Measurements from ENCODE around the gene TNRC6B.
A peak's percentile ranks its signal among the peaks of the same experiment; 100 is the strongest.
"Not testable (repeated sequence)": the region's sequence is repeated elsewhere in the genome, so short reads cannot be mapped to it uniquely, and the experiment has no call there.

TNRC6B gene, protein sequence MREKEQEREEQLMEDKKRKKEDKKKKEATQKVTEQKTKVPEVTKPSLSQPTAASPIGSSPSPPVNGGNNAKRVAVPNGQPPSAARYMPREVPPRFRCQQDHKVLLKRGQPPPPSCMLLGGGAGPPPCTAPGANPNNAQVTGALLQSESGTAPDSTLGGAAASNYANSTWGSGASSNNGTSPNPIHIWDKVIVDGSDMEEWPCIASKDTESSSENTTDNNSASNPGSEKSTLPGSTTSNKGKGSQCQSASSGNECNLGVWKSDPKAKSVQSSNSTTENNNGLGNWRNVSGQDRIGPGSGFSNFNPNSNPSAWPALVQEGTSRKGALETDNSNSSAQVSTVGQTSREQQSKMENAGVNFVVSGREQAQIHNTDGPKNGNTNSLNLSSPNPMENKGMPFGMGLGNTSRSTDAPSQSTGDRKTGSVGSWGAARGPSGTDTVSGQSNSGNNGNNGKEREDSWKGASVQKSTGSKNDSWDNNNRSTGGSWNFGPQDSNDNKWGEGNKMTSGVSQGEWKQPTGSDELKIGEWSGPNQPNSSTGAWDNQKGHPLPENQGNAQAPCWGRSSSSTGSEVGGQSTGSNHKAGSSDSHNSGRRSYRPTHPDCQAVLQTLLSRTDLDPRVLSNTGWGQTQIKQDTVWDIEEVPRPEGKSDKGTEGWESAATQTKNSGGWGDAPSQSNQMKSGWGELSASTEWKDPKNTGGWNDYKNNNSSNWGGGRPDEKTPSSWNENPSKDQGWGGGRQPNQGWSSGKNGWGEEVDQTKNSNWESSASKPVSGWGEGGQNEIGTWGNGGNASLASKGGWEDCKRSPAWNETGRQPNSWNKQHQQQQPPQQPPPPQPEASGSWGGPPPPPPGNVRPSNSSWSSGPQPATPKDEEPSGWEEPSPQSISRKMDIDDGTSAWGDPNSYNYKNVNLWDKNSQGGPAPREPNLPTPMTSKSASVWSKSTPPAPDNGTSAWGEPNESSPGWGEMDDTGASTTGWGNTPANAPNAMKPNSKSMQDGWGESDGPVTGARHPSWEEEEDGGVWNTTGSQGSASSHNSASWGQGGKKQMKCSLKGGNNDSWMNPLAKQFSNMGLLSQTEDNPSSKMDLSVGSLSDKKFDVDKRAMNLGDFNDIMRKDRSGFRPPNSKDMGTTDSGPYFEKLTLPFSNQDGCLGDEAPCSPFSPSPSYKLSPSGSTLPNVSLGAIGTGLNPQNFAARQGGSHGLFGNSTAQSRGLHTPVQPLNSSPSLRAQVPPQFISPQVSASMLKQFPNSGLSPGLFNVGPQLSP (N-terminal part only)

DNA sequence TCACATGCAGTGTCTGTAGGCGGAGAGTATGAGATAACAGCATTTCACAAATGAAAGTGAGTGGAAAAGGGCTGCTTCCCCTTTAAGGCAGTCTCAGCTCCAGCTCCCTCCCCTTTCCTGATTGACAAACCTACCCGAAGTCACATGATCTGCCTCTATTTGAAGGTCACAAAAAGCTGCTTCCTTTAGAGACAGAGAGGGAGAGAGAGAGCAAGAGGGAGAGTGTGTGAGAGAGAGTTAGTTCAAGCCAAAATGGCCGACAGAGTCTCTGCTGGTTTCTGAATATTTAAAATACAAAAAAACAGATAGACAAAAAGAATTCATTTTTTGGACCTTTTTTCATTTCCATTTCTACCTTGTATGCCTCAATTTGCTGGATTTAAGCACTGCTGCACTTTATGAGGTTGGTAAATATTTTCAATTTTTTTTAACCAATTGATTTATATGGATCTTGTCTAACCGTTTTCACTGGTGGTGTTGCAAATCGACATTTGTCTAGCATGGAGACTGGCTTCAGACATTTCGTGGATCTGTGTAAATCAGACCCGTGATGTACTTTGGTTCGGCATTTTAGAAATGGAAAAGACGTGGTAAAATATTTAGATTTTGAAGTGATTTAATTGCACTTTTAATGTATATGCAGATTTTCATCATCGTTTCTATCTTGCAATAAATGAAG, at the start of gene TNRC6B:
Gene TNRC6B (plus strand): TSS at position 188 of the 679 bp plus-strand sequence. CDS start 211 bp downstream, at position 399.
- peak; percentile 42 for DNase-seq (ENCODE audit: low read depth)

DNA sequence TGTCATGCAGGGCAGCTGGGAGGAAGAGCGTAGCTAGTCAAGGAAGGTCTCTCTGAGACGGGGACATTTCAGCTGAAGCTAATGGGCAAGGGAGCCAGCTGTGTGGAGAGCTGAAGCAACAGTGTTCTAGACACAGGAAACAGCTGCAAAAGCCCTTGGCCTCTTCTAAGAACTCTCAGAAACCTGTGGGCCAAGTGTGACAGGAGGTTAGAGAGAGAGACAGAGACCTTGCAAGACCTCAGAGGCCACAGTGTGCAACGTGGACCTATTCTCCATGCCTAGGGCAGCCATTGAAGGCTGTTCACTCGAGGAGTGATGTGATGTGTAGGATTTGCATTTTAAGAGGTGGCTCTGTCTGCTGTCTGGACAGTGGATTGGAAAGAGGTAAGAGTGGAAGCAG, 48.7 kb upstream of the TNRC6B start:
- DNase-seq (ENCODE audit: low read depth): no peak

DNA sequence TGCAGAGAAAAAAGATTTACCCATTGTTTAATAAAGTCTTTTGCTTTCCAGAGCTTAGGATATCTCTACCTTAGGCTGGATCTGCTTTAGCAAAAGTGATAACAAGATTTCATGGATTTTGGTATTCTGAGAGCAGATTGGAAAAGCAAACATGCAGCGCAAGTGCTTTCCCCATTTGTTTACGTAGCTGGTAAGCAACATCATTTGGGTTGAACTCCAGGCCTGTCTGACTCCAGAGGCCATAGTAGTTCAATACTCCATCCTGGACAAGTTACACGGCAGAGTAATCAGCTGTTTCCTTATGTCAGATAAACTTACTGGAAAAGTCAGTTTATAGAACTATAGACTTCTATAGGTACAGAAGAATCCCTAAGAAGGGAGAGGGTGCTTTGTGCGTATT, 40.6 kb upstream of the TNRC6B start:
- DNase-seq (ENCODE audit: low read depth): no peak

DNA sequence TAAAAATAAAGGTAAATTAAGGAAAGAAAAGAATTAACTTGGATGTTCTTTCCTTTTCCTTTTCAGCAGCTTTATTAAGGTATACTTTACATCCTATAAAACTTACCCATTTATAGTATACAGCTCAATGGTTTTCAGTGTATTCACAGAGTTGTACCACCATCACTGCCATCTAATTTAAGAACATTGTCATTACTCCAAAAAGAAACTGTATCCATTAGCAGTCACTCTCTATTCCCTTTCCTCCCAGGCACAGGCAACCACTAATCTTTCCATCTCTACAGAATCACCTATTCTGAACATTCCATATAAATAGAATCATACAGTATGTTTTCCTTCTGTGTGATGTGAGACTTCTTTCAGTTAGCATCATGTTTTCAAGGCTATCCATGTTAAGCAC, 38.9 kb upstream of the TNRC6B start:
- no peak for DNase-seq (ENCODE audit: low read depth)

DNA sequence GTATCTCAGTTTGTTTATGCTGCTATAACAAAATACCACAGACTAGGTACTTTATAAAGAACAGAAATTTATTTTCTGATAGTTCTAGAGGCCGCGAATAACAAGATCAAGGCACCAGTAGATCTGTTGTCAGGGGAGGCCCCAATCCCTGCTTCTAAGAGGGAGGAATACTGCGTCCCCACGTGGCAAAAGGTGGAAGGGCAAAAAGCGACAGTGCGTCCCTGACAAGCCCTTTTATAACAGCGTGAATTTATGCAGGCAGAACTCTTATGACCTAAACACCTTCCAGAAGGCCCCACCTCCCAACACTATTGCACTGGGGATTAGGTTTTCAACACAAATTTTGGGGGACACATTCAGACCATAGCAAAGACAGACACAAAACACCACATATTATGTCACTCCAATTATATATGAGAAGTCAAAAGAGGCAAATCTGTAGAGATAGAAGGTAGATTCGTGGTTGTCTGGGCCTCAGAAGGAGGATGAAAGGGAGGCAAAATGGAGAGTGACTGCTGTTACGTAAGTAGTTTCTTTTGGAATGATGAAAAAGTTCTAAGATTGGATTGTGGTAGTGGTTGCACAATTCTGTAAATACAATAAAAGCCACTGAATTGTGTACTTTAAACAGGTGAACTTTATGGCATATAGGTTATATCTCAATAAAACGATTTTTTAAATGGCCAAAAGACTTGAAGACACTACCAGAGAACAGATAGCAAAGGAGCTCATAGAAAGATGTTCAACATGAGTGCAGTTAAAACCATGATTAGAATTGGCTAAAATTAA, 30.1 kb upstream of the TNRC6B start:
- no peak for DNase-seq (ENCODE audit: low read depth)

DNA sequence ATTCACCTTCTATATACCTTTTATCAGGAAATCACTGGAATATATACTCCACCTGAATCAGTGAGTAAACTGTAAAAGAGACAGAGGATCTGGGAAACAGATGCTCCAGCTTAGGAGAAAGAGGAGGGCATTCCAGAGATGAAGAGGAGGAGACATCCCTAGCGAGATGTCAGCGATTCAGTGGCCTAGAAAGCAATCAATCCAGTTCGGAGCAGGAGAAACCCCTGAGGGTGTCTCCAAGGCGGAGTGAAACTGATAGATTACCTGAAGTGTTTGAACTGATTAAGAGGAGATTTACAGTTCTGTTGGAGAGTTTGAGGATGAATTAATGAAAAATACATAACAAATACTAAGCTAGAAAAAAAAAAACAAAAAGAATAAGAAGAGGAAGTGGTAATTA, 24.5 kb upstream of the TNRC6B start:
- no peak for DNase-seq (ENCODE audit: low read depth)

DNA sequence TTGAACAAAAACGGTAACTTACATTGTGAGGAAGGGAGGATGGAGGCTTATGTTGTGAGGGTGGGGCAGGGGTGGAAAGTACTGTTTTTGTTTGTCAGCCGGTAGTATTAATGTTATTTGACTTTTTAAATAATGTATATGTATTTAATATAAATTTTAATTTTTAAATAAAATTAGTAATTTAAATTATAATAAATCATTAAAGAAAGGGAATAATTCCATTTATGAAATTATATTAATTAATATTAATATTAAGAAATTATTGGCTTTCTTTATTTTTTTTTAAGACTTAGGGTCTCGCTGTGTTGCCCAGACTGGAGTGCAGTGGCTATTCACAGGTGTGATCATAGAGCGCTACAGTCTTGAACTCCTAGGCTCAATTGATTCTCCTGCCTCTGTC, 24.0 kb upstream of the TNRC6B start:
- DNase-seq (ENCODE audit: low read depth): no peak

DNA sequence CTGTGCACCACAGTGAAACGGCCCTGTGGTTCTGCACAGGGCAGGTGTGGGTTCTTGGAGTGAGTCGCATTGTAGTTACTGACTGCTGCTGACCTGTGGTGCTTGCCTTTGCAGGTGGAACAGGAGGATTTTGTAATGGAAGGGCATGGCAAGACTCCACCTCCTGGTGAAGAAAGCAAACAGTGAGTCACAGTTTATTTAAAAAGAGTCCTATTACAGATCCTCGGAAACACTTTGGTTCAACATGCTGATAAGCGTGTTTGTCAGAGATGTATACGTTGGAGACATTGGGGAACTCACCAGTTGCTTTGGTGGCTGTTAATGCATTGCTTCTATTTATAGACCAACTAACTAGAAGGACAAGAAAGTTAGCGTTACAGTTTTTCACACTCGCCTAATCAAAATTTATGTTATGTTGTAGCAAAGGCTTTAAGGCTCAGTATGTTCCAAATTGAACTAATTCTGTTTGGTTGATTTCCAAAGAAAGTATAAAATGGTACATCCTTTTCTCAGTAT, 21.7 kb upstream of the TNRC6B start:
- no peak for DNase-seq (ENCODE audit: low read depth)

DNA sequence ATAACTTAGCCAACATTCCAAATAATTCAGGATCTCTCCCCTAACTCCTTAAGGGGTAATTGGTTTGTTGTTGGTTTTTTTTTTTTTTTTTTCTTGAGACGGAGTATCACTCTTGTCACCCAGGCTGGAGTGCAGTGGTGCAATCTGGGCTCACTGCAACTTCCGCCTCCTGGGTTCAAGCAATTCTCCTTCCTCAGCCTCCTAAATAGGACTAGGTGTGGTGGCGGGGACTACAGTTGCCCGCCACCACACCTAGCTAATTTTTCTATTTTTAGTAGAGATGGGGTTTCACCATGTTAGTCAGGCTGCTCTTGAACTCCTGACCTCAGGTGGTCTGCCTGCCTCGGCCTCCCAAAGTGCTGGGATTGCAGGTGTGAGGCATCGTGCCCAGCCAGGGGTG, 21.0 kb upstream of the TNRC6B start:
- DNase-seq (ENCODE audit: low read depth): not testable (repeated sequence)

DNA sequence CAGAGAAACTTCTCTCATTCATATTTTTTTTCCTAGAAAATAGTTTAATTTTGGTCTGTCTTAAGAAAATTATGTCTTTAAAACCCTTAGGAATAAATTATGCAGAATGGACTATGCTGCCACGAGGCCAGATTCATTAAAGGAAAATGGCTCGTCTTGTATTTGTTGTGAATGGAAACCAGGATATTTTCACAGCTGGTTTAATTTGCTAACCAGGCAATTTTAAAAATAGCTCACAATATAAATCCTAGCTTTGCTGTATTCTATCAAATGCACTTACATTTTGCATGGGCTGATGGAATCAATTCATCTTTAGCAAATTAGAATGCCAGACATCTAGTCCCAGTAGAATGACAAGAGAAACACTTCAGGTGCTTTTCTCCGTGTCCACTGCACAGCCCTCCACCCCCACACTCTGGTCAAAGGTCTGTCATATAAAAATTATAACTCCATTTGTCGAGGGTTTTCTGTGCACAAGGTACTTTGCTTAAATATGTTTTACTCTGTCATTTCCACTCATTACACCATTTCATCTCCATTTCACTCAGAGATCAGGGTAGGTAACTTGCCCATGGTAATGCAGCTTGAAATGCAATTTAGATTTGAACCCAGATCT, 20.3 kb upstream of the TNRC6B start:
- DNase-seq (ENCODE audit: low read depth): no peak

DNA sequence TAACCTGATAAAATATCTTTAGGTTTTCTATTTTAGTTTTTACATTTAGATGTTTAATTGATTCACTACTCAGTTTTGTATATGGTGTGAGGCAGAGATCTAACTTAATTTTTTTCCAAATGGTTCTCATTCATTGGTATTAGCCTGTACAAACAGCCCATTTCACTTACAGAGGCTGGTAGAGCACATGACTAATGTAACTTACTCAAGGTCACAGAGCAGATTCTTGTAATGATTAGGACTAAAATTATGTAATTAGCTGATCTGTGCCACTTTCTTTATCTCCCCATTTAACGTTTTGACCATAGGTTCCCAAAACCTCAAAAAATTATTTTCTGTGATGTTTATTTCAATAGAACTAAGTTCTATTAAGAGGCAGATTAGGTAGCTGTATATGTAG, 16.5 kb upstream of the TNRC6B start:
- DNase-seq (ENCODE audit: low read depth): no peak

DNA sequence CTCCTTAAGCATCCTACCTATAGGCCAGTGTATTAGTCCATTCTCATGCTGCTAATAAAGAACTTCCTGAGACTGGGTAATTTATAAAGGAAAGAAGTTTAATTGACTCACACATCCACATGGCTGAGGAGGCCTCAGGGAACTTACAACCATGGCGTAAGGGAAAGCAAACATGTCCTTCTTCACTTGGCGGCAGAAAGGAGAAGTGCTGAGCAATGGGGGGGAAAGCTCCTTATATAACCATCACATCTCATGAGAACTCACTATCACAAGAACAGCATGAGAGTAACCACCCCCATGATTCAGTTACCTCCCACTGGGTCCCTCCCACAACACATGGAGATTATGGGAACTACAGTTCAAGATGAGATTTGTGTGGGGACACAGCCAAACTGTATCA, 12.2 kb upstream of the TNRC6B start:
- not testable (repeated sequence) for DNase-seq (ENCODE audit: low read depth)

DNA sequence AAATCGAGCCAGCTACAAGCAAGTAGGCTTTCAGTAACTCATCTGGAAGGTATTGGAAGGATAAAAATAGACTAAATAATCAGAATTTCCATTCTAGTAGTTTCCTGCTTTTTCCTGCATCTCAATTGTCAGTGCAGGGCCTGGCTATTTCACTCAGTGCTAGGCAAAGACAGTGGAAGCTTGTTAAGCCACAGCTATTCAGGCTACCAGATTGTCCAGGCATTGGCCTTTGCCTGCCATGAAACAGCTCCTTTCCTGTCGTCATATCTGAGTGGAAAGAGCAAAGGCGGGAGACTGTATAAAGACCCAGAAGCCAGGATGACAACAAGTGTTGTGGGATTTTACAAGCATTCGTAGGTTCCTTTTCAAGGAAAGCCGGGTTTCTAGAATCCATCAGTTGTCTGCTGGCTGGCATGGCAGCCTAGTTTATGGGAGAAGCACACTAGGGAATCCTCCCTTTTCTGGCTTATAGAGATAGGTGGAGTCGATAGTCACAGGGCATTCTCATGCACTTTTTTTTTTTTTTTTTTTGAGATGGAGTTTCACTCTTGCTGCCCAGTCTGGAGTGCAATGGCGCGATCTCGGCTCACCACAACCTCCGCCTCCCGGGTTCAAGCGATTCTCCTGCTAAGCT, 2.0 kb upstream of the TNRC6B start:
- DNase-seq (ENCODE audit: low read depth): no peak

DNA sequence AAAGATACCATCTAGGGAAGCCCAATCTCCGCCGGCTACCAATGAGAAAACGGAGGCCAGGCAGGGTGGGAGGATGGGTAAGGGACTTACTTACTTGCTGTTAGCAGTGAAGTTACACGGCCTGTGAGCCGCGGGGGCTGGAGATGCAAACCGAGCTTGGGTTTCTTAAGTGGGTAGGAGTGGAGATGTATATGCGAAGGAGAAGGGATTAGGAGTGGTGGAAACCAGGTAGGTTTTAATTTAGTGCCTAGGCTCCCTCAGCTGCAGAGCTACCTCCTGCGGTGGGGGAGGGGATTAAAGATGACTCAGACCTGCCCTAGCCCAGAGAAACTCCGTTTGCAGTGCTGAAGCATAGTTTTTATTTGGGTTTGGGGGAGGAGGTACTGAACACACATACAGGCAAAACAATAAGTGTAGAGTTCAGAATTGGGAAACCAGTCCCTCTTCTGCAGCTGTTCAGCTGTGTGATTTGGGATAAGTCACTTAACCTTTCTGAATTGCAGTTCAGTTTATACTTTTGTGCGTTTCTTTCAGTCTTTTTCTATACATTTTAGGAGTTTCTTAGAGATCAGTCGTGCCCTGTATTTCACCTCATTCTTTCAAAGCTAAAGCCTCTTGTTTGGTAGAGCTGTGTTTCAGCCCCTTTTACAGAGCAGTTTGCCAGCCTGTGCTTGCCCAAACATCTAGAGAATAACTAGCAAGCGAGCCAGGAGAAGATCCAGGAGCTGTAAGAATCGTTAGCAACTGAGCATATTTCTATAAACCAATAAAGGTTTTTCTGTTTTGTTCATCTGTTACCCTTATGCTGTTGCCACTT, 596 bp upstream of the TNRC6B start:
- peak; percentile 47 for DNase-seq (ENCODE audit: low read depth)

DNA sequence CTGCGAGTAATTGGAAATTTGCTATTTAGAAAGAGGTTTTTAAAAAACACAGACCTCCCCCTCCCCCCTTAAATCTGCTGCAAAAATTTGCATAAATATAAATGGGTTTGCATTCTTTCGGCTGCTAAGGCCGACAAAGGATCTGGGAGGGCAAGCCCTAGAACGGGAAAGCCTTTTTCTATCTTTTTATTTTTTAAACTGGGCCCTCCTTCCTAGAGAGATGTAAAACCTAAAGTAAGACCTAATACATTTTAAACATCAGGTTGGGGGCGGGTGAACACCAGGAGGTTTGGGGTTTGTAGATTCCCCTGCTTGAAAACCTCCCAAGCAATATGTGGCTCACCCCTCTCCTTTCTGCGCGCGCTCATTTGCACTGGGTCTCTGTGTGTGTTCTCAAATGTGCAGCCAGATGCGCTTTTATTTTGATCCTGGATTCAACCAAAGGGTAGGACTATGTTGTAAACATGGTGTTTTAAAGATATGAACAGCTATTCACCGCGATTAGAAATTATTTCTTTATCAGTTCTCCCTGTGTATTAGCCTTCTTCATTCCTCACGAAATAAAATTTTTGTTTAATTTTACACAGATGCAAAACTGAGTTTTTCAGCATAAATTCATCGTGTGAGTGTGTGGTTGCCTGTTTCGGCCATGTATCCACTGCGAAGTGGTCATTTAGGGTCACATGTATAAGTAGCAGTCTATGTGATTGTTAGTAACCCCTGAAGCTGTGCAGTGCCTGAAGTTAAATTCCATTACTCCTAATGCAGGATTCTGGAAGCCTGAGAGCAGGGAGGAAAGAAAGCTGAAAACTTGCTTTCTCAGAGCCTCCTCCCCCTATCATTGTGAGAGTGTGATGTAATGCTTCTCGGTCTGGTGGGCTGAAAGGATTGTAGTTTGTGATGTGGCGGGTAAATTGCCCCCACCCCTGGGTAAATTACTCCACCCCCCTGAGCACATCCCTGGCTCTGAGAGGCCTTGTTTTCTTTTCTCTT, 988 bp downstream of the TNRC6B start:
- peak; percentile 35 for DNase-seq (ENCODE audit: low read depth)

DNA sequence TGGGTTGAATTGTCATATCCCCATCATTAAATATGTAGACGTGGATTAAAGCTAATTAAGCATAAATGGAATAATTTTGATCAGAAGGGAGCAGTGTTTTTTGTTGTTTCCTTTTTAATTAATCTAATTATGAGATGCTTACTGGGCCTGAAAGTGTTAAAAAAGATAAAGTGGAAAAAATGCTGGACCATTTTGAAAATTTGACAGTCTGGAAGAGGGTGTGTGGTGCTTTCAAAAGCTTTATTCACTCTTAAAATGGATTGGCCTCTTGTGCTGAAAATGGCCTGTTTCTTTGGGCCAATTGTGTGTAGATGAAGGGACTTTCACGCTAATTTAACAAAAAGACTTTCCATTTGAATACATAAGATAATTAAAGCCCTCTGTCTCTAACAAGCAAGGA, 1.8 kb downstream of the TNRC6B start:
- DNase-seq (ENCODE audit: low read depth): no peak

DNA sequence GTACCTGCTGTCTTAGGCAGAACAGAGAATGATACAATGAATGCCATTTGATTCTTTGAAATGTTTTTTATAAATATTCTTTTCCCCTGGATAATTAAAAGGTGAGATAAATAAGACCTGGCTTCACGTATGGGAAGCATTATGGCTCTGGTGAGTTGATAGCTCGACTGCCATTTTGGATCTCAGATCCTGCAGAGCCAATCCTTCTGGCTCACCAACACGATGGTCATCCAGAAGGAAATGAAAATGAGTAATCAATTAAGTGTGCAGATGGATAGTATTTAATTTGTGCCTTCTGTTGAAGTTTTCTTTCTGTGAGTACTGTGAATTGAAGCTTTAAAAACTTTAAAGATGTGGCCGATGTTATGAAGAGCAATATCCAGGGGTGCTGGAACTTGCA, 2.7 kb downstream of the TNRC6B start:
- no peak for DNase-seq (ENCODE audit: low read depth)

DNA sequence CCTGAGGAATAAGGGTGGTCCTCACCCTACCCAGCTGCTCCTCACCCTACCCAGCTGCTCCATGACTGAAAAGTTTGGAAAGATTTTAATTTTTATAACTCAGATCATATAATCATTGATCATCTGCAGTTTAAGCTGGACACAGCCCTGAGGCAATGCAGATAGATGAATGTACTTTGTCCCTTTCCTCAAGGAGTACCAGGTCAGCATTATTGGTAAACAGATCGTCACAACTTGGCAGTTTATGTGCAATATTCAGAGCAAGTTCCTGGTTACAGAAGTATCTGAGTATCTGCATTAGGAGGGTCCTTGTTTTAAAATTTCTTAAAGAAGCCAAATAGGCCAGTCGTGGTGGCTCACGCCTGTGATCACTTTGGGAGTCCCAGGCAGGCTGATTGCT, 3.6 kb downstream of the TNRC6B start:
- DNase-seq (ENCODE audit: low read depth): no peak

All from activated T-cell treated with anti-CD3 and anti-CD28 coated beads for 1 hour (primary cell).